ENCODE results near the gene SPTBN1. TPM values are rescaled to one million over a fixed set of nuclear protein-coding genes. Genes with fewer than 3 reads are reported as not detected.

The SPTBN1 gene
- total RNA-seq, 2 donors from 2014 or later: 179 to 194 TPM

GRCh38 chr2:54446122-54446521 lies 10.0 kb upstream of the SPTBN1 start:
- Mint-ChIP-seq H3K36me3 (ENCODE audit: low read depth) (no peaks in the 10 kb centered on the region), H3K27me3 (ENCODE audit: insufficient read depth) (no peaks in the 10 kb centered on the region), H3K4me3 (no peak overlapping the region), H3K4me1 (peaks cover 2% of the 10 kb centered on the region), H3K27ac (no peak overlapping the region), H3K9me3 (no peaks in the 10 kb centered on the region)
- H3K27ac ChIP-seq (ENCODE audit: low read depth, low read length): no peak overlapping the region
- no peaks in the 10 kb centered on the region for H3K4me1 ChIP-seq (ENCODE audit: control insufficient read depth, insufficient read depth, low read length)
- no peak overlapping the region for H3K4me3 ChIP-seq (ENCODE audit: low read length)
- no peaks in the 10 kb centered on the region for H3K27me3 ChIP-seq (ENCODE audit: control insufficient read depth, insufficient read depth, low read length, poor library complexity, severe bottlenecking)
- H3K9me3 ChIP-seq (ENCODE audit: control insufficient read depth, low read length): no peaks in the 10 kb centered on the region
- H3K36me3 ChIP-seq (ENCODE audit: control insufficient read depth, insufficient read depth, low read length): no peaks in the 10 kb centered on the region
- no peak for TF ChIP-seq CTCF (conservative IDR thresholded peaks at IDR 0.05)
- no peak overlapping the region for H3K9ac ChIP-seq (ENCODE audit: extremely low read depth, low read length, poor library complexity, severe bottlenecking)
- no peak for DNase-seq

- H3K27ac Mint-ChIP-seq: no peak overlapping the region
- Histone ChIP-seq H3K27ac (ENCODE audit: low read depth, low read length) (no peak overlapping the region), H3K36me3 (ENCODE audit: control insufficient read depth, insufficient read depth, low read length) (no peaks in the 10 kb centered on the region), H3K4me1 (ENCODE audit: control insufficient read depth, insufficient read depth, low read length) (no peaks in the 10 kb centered on the region), H3K9ac (ENCODE audit: extremely low read depth, low read length, poor library complexity, severe bottlenecking) (no peak overlapping the region), H3K27me3 (ENCODE audit: control insufficient read depth, insufficient read depth, low read length, poor library complexity, severe bottlenecking) (no peaks in the 10 kb centered on the region), H3K9me3 (ENCODE audit: control insufficient read depth, low read length) (no peaks in the 10 kb centered on the region), H3K4me3 (ENCODE audit: low read length) (no peak overlapping the region)
- no peaks in the 10 kb centered on the region for H3K36me3 Mint-ChIP-seq (ENCODE audit: low read depth)
- no peak for TF ChIP-seq CTCF (conservative IDR thresholded peaks at IDR 0.05)
- DNase-seq: no peak
- 83 to 100% methylated on average over 1 to 2 of the region's 2 CpGs for WGBS, 2 experiments (ENCODE audit: insufficient coverage in 1 of 2, insufficient read length in 1 of 2)
- H3K4me1 Mint-ChIP-seq: peaks cover 2% of the 10 kb centered on the region
- H3K9me3 Mint-ChIP-seq: no peaks in the 10 kb centered on the region
- H3K27me3 Mint-ChIP-seq (ENCODE audit: insufficient read depth): no peaks in the 10 kb centered on the region
- H3K4me3 Mint-ChIP-seq: no peak overlapping the region
Observed at GRCh38 chr2:54446625-54447024, 9.5 kb upstream of the SPTBN1 start.

GRCh38 chr2:54454548-54455130 lies 1.5 kb upstream of the SPTBN1 start:
- H3K4me3 Mint-ChIP-seq: peak overlapping the region; percentile 82
- Histone ChIP-seq H3K9me3 (ENCODE audit: control insufficient read depth, low read length) (no peaks in the 10 kb centered on the region), H3K36me3 (ENCODE audit: control insufficient read depth, insufficient read depth, low read length) (no peaks in the 10 kb centered on the region), H3K4me3 (ENCODE audit: low read length) (peak overlapping the region; percentile 95), H3K9ac (ENCODE audit: extremely low read depth, low read length, poor library complexity, severe bottlenecking) (no peak overlapping the region), H3K4me1 (ENCODE audit: control insufficient read depth, insufficient read depth, low read length) (peaks cover 7% of the 10 kb centered on the region), H3K27me3 (ENCODE audit: control insufficient read depth, insufficient read depth, low read length, poor library complexity, severe bottlenecking) (peaks cover 6% of the 10 kb centered on the region), H3K27ac (ENCODE audit: low read depth, low read length) (no peak overlapping the region)
- H3K27ac Mint-ChIP-seq: peak overlapping the region; percentile 86
- peaks cover 19% of the 10 kb centered on the region for H3K4me1 Mint-ChIP-seq
- no peaks in the 10 kb centered on the region for H3K36me3 Mint-ChIP-seq (ENCODE audit: low read depth)
- WGBS, 2 experiments (ENCODE audit: insufficient coverage in 1 of 2, insufficient read length in 1 of 2): 49% methylated on average over 2 to 3 of the region's 4 CpGs
- no peak for DNase-seq
- H3K27me3 Mint-ChIP-seq (ENCODE audit: insufficient read depth): peaks cover 20% of the 10 kb centered on the region
- no peak for TF ChIP-seq CTCF (conservative IDR thresholded peaks at IDR 0.05)
- no peaks in the 10 kb centered on the region for H3K9me3 Mint-ChIP-seq

All from endodermal cell (in vitro differentiated cells).